Measurements from ENCODE around the gene SUMF1. TPM values are rescaled to one million over a fixed set of nuclear protein-coding genes. Genes with fewer than 3 reads are reported as not detected.
A peak's percentile ranks its signal among the peaks of the same experiment; 100 is the strongest.

Gene SUMF1
- total RNA-seq, 4 donors from 2014 or later = 28.7 to 49.0 (median 41.6) TPM

GRCh38 chr3:4508048-4508981, 41.2 kb upstream of the SUMF1 start:
- Histone ChIP-seq H3K9me3 (no peaks in the 10 kb centered on the region), H3K4me1 (peaks cover 38 to 96% (median 89%) of the 10 kb centered on the region in 4 donors), H3K4me3 (no peak overlapping the region), H3K27me3 (no peaks in the 10 kb centered on the region), H3K27ac (replicated peaks in 1 of 4) (peak overlapping the region; percentile 11 to 88 (median 86)), H3K36me3 (no peaks in the 10 kb centered on the region)
- WGBS = 74% methylated on average over 7 of the region's 8 CpGs
- intact Hi-C loops (cut with DNase I) = loop anchor here (10.0 kb wide), 1 partner anchor 476 kb away; no protein-coding TSS in a partner anchor
- no peak for DNase-seq (ENCODE audit: extremely low spot score)
- TF ChIP-seq EP300 (IDR thresholded peaks at IDR 0.05) (no peak), CTCF (IDR thresholded peaks at IDR 0.05) (no peak), POLR2AphosphoS5 (IDR thresholded peaks at IDR 0.05) (no peak), POLR2A (IDR thresholded peaks at IDR 0.05; ENCODE audit: low read depth) (no peak)

GRCh38 chr3:4507024-4507596, 40.0 kb upstream of the SUMF1 start:
- intact Hi-C loops (cut with DNase I) = loop anchor here (10.0 kb wide), 1 partner anchor 478 kb away; no protein-coding TSS in a partner anchor

GRCh38 chr3:4506559-4507023, 39.5 kb upstream of the SUMF1 start:
- 63% methylated on average over 2 of the region's 2 CpGs for WGBS
- H3K4me1 ChIP-seq = peaks cover 41 to 86% (median 77%) of the 10 kb centered on the region in 4 donors

More at GRCh38 chr3:4507024-4507596, 40.0 kb upstream of the SUMF1 start:
- WGBS = 42% methylated on average over 5 of the region's 5 CpGs
- H3K36me3 ChIP-seq = no peaks in the 10 kb centered on the region
- DNase-seq (ENCODE audit: extremely low spot score) = no peak
- TF ChIP-seq EP300 (IDR thresholded peaks at IDR 0.05) (no peak), POLR2A (IDR thresholded peaks at IDR 0.05; ENCODE audit: low read depth) (no peak), POLR2AphosphoS5 (IDR thresholded peaks at IDR 0.05) (no peak), CTCF (IDR thresholded peaks at IDR 0.05) (no peak)
- no peaks in the 10 kb centered on the region for H3K9me3 ChIP-seq
- H3K27ac ChIP-seq (replicated peaks in 1 of 4) = peak overlapping the region; percentile 11 to 88 (median 86)
- peaks cover 41 to 90% (median 80%) of the 10 kb centered on the region in 4 donors for H3K4me1 ChIP-seq
- no peak overlapping the region for H3K4me3 ChIP-seq
- H3K27me3 ChIP-seq = no peaks in the 10 kb centered on the region

More at GRCh38 chr3:4506559-4507023, 39.5 kb upstream of the SUMF1 start:
- Histone ChIP-seq H3K27ac (replicated peaks in 1 of 4) (peak overlapping the region; percentile 83 to 88 (median 88)), H3K27me3 (no peaks in the 10 kb centered on the region), H3K36me3 (peaks cover 0 to 4% (median 3%) of the 10 kb centered on the region in 4 donors), H3K9me3 (no peaks in the 10 kb centered on the region), H3K4me3 (no peak overlapping the region)
- no peak for DNase-seq (ENCODE audit: extremely low spot score)
- intact Hi-C loops (cut with DNase I) = loop anchor here (10.0 kb wide), 1 partner anchor 478 kb away; no protein-coding TSS in a partner anchor
- TF ChIP-seq POLR2AphosphoS5 (IDR thresholded peaks at IDR 0.05) (no peak), POLR2A (IDR thresholded peaks at IDR 0.05; ENCODE audit: low read depth) (no peak), EP300 (IDR thresholded peaks at IDR 0.05) (no peak), CTCF (IDR thresholded peaks at IDR 0.05) (no peak)

All from esophagus muscularis mucosa (tissue), 4 donors.